Measurements from ENCODE around the gene SAMD14. TPM values are rescaled to one million over a fixed set of nuclear protein-coding genes. Genes with fewer than 3 reads are reported as not detected.

The SAMD14 gene
- total and polyA plus RNA-seq, 2 of the 4 experiments (the other 2 are of a cell fraction): 1.4 to 6.2 TPM

- no TSS peak for BruUV-seq (replicated peaks)
- no peak for DNase-seq
- no peak overlapping the region; the same call in 1 of the 2 replicates for H2AK5ac ChIP-seq (ENCODE audit: low read depth, low read length)
Observed at GRCh38 chr17:50099003-50099402, 31.0 kb downstream of the SAMD14 start.

More at GRCh38 chr17:50099003-50099402, 31.0 kb downstream of the SAMD14 start:
- H3K79me1 ChIP-seq (ENCODE audit: low read depth in 1 of 2, low read length in 2 of 2): peaks cover 6 to 16% of the 10 kb centered on the region in 2 experiments; a peak in 3 of 4 replicates
- no peak overlapping the region for H3K14ac ChIP-seq (replicated peaks; ENCODE audit: low read depth, low read length)
- H3K9me1 ChIP-seq (ENCODE audit: insufficient read depth, low read length): 0 out of 2 replicates have a peak, but pooled peaks cover 6% of the 10 kb centered on the region
- no peak overlapping the region for H3K9ac ChIP-seq (ENCODE audit: low read depth, low read length)
- in situ Hi-C loops (cut with MboI; ENCODE audit: low sequenced_read_pairs): no loop called here
- H4K5ac ChIP-seq (ENCODE audit: low read depth, low read length): no peak overlapping the region
- H3K4me3 ChIP-seq (ENCODE audit: insufficient read depth, low read depth, low read length): no peak overlapping the region
- ATAC-seq (ENCODE audit: low read depth): no peak
- H2AK9ac ChIP-seq (replicated peaks; ENCODE audit: low read depth, low read length, poor library complexity): no peak overlapping the region
- H3K4ac ChIP-seq (ENCODE audit: low read depth, low read length): no peak overlapping the region
- TF ChIP-seq CHD1 (IDR thresholded peaks at IDR 0.05; ENCODE audit: low read depth, low read length) (no peak), FOS (IDR thresholded peaks at IDR 0.05; ENCODE audit: low read depth, low read length) (no peak), SMC3 (IDR thresholded peaks at IDR 0.05; ENCODE audit: low read depth, low read length) (no peak), RAD21 (IDR thresholded peaks at IDR 0.05; ENCODE audit: low read length) (no peak), MXI1 (IDR thresholded peaks at IDR 0.05; ENCODE audit: borderline replicate concordance, low read depth, low read length) (no peak), RCOR1 (IDR thresholded peaks at IDR 0.05; ENCODE audit: insufficient replicate concordance, low read length) (no peak), BHLHE40 (IDR thresholded peaks at IDR 0.05; ENCODE audit: low read depth, low read length) (no peak)
- TF ChIP-seq, protein P1, sequence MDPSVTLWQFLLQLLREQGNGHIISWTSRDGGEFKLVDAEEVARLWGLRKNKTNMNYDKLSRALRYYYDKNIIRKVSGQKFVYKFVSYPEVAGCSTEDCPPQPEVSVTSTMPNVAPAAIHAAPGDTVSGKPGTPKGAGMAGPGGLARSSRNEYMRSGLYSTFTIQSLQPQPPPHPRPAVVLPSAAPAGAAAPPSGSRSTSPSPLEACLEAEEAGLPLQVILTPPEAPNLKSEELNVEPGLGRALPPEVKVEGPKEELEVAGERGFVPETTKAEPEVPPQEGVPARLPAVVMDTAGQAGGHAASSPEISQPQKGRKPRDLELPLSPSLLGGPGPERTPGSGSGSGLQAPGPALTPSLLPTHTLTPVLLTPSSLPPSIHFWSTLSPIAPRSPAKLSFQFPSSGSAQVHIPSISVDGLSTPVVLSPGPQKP (IDR thresholded peaks at IDR 0.05; ENCODE audit: borderline replicate concordance, low read depth, low read length): no peak
- H3K9me3 ChIP-seq (ENCODE audit: control insufficient read depth, insufficient read depth, low read length): no peaks in the 10 kb centered on the region
- H3K27me3 ChIP-seq (ENCODE audit: control insufficient read depth, insufficient read depth, low read length): no peaks in the 10 kb centered on the region
- peaks cover 7% of the 10 kb centered on the region for H4K20me1 ChIP-seq (ENCODE audit: insufficient read depth, low read length)
- H3K27ac ChIP-seq (ENCODE audit: insufficient read depth, low read length): no peak overlapping the region
- no peak overlapping the region for H2AFZ ChIP-seq (replicated peaks; ENCODE audit: low read length, poor library complexity)
- H2BK15ac ChIP-seq (ENCODE audit: low read depth, low read length): no peak overlapping the region
- no peak overlapping the region for H2BK5ac ChIP-seq (ENCODE audit: low read depth, low read length, poor library complexity, severe bottlenecking)
- H4K8ac ChIP-seq (ENCODE audit: low read depth in 2 of 2, low read length in 2 of 2): no peak overlapping the region
- no peak overlapping the region for H3K56ac ChIP-seq (ENCODE audit: extremely low read depth, insufficient read depth, low read length)
- no peak overlapping the region for H3K18ac ChIP-seq (ENCODE audit: low read depth, low read length)
- WGBS, 2 experiments (ENCODE audit: extremely low coverage in 2 of 2, insufficient read length in 1 of 2): no CpG with 5 or more reads among the region's 5 CpGs
- intact Hi-C loops (cut with micrococcal nuclease): no loop called here
- no peak overlapping the region for H3K4me2 ChIP-seq (ENCODE audit: low read depth, low read length)
- no peak overlapping the region for H2BK20ac ChIP-seq (ENCODE audit: low read depth, low read length)
- CTCF ChIA-PET: no interaction called here
- peaks cover 23% of the 10 kb centered on the region for H3K4me1 ChIP-seq (ENCODE audit: control insufficient read depth, insufficient read depth, low read length)
- no peak overlapping the region for H4K91ac ChIP-seq (ENCODE audit: insufficient read depth, low read depth, low read length)
- no peak overlapping the region for H2BK120ac ChIP-seq (ENCODE audit: low read depth, low read length)
- no peak overlapping the region for H3K23ac ChIP-seq (ENCODE audit: low read depth, low read length)
- dilution Hi-C loops (cut with HindIII; ENCODE audit: low sequenced_read_pairs, unreplicated experiment): no loop called here
- H3K36me3 ChIP-seq (ENCODE audit: control insufficient read depth, insufficient read depth, low read length): peaks cover 13% of the 10 kb centered on the region
- POLR2A ChIA-PET (ENCODE audit: unreplicated experiment): no interaction called here
